HG03175 (cell line): ENCODE results near the gene CHCHD3.

Experiments
- ATAC-seq: cut with Tn5 transposase; IDR thresholded peaks from one replicate; pipeline ENCODE4 v1.9.1; 2021; ENCODE audit warnings: mild to moderate bottlenecking, moderate library complexity; ENCODE audit not compliant: unreplicated experiment

The CHCHD3 gene

DNA sequence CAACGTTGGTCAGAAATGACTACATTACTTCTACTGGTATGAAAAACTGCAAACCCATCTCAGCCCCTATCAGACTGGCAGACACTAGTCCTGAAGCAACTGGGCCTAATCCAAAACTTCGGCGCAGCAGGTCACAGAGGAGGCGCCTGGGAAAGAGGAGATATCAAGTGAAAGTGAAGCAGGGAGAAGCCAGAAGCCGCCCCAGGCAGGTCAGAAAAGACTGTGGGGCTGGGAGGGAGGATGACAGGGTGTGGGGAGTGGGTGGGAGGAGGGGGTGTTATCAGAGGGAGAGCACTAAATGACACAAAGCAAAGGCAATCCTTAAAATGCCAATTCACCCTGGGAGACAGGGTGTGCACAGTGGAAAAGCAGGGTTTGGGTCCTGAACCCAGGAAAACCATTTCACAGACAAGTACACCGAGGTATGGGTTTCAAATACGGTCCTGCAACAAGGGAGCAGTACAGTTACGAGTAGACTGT, 731 bp downstream of the CHCHD3 start:
- no peak for ATAC-seq

GRCh38 chr7:133079296-133079695, 2.6 kb downstream of the CHCHD3 start:
- ATAC-seq, result no peak

- no peak for ATAC-seq
Observed at GRCh38 chr7:133077394-133077793, 4.5 kb downstream of the CHCHD3 start.

- ATAC-seq, result no peak
Observed at GRCh38 chr7:133076142-133076541, 5.7 kb downstream of the CHCHD3 start.

GRCh38 chr7:133071506-133071905, 10.4 kb downstream of the CHCHD3 start:
- no peak for ATAC-seq

GRCh38 chr7:133070562-133070961, 11.3 kb downstream of the CHCHD3 start:
- no peak for ATAC-seq

- no peak for ATAC-seq
Observed at GRCh38 chr7:133065301-133065700, 16.6 kb downstream of the CHCHD3 start.

GRCh38 chr7:133064082-133064820, 17.6 kb downstream of the CHCHD3 start:
- no peak for ATAC-seq

DNA sequence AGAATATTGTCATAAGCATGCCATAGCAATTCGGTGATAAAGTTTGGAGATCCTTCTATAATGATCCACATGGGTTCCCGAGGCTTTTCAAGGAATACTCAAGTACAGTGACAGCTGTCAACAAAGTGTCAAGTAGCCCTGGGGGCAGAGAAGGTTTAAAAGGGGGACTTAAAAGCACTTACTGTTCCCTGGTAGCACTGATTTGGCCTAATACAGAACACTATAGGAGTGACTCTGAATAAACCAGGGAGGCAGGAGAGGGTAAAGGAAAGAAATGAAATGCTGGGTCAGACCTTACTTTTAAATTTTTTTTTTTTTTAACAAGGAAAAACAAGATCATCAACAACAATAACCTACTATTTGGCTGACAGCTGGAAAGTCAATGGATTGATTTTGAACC, 20.1 kb downstream of the CHCHD3 start:
- no peak for ATAC-seq

DNA sequence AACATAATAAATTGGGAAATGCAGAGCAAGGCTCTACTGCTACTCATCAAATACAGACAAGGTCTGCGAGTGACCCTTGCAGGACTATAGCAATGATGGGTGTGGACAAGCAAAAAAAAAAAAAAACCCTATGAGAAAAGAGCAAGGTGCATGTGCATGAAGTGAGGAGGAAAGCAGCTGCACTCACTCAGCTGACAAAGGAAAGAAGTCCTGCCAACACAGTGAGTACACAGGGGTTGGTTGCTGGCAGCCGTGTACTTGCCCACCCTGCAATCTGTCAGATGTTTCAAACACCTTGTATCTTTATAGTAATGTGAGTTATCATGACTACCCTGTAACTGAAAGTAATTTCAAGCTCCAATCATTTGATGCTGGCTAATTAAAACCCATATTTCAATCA, 20.5 kb downstream of the CHCHD3 start:
- ATAC-seq, result no peak

DNA sequence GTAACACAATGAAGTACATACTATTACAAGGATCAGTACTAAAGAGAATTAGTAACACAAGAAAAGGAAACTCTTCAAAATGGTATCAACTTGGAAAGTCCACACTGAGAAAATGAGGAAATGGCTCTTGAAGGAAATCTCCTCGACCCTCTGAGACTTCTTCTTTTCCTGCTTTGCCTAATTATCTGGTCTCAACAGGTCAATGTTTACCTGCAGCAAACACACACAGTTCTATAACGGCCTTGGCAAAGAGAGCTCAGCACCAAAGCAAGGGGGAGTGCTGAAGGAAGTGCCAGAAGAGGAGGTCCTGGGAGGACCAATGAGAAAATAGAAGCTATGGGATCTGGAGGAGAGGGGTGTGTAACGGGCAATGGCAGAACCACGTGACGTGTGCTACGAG, 21.9 kb downstream of the CHCHD3 start:
- ATAC-seq, result no peak

DNA sequence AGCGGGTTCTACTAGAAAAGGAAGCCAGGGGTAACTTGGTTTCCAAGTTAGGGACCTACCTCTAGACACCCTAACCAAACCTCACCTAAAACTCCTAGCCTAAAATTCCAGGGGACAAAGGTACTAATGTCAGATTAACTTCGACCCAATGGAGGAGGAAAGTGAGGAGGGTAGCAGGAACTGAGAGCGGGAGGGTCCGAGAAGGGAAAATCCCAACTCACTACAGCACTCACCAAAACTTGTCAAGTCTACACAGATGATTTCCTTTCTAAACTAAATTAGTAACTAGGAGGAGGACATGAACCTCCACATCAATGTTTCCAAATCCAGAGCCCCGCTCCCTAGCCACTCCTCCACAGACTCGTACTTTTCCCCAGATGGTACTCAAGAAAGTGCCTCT, 22.6 kb downstream of the CHCHD3 start:
- ATAC-seq, result no peak

DNA sequence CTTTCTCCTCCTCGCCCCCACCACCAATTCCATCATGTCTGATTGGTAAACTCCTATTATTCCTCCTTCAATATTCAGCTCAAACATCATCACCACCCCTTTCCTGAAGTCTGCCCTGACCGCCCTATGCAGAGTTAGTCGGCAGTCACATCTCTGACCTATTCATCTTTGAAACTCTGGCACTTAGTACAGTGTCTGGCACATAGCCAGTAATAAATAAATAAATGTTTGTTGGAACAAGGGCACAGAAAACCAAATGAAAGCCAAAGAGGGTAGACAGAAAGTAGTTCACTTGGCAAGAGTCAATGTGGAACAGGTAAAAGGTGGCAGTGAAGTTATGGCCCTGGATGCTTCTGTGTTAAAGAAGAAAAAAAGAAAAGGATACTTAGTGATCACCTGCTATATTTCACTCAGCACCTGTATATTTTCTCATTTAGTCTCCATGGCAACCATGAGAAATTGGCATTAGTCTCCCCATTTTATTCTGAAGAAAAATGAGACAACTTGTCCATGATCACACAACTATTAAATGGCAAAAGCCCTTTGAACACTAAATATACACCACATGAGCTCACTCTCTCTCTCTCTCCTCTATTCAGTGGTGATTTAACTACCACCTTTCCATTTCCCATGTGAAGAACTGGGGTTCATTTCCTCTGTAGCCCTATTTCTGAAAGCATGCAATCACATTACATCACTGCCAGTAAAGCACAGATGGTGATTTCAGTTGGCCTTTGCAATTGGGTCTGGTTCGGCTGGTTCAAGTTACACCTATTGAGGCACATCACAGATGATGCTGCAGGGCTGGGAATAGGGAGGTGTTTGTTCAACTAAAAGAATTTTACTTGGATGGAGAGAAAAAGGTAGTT, 25.3 kb downstream of the CHCHD3 start:
- no peak for ATAC-seq

GRCh38 chr7:133054162-133054840, 27.6 kb downstream of the CHCHD3 start:
- no peak for ATAC-seq

GRCh38 chr7:133053321-133053891, 28.5 kb downstream of the CHCHD3 start:
- ATAC-seq, result no peak

DNA sequence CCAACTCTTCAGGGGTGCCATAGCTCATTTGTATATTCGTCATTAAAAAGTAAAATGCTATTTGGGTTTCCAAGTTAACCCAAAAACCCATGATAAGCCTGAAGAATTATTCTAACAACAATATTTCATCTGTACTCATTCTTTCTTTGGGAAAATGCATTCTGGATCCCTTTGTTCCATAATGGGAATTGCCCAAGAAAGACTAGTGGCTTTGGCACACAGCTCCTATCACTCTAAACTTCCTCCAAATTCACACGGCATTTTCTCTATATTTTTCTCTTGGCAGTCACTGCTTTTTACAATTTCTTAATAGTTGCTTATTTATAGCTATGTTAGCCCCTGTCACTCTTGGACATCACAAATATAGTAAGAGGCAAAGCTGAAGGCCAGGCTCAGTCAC, 29.1 kb downstream of the CHCHD3 start:
- ATAC-seq, result no peak

- no peak for ATAC-seq
Observed at GRCh38 chr7:133052401-133052756, 29.5 kb downstream of the CHCHD3 start.

- no peak for ATAC-seq
Observed at GRCh38 chr7:133051719-133052400, 30.0 kb downstream of the CHCHD3 start.

- ATAC-seq, result no peak
Observed at GRCh38 chr7:133051066-133051465, 30.8 kb downstream of the CHCHD3 start.

GRCh38 chr7:133050200-133050995, 31.5 kb downstream of the CHCHD3 start:
- no peak for ATAC-seq
